Measurements from ENCODE around the gene SNED1.

DNA sequence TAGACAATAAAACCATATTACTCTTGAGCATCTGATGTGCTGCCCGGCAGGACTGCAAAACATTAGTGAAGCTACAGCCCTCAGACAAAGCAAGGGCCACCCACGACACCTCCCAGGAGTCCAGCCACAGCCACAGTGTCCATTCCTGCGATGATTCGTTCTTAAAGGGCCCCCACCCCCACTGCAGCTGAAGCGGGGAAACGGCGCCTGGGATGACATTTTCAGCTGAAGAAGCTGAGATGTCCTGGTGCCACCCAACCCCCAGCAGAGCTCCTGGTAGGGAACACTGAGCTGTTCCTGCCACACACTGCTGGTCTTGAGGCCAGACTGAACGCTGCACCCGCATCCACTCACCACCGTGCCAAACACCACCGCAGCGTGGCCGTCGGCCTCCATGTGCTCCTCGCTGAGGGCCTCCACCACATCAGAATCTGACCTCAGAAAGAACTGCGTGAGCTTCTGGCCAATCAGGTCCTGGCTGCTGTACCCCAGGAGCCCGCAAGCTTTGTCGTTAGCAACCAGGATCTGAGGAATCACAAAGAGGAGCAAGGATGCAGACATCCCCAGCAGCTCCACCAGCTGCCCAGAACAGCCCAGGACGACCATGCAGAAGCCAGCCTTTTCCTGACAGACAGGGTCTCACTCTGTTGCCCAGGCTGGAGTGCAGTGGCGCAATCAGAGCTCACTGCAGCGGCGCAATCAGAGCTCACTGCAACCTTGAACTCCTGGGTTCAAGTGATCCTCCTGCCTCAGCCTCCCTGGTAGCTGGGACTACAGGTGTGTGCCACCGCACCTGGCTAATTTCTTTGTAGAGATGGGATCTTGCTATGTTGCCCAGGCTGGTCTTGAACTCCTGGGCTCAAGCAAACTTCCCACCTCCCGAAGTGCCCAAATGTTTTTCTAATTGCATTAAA lies 141.4 kb downstream of the SNED1 start:
- TF ChIP-seq EZH2phosphoT487 (IDR thresholded peaks at IDR 0.05; ENCODE audit: insufficient read depth, low read depth) (no peak), EZH2 (IDR thresholded peaks at IDR 0.05; ENCODE audit: insufficient read depth, poor library complexity, severe bottlenecking) (no peak)

All from GM23248 (cell line).